HepG2 (cell line): ENCODE measurements around the gene RIMBP2. TPM values are rescaled to one million over a fixed set of nuclear protein-coding genes. Genes with fewer than 3 reads are reported as not detected.
A peak's percentile ranks its signal among the peaks of the same experiment; 100 is the strongest.

Experiments used
- FOXM1 ChIP-seq: sonication (generic); formaldehyde crosslinking; IDR thresholded peaks from 2 replicates; pipeline ENCODE4 v1.5.0; 2020; ENCODE audit warnings: missing genetic modification reagents
- KAT8 ChIP-seq: IDR thresholded peaks from 2 replicates; pipeline ENCODE4 v1.6.1; 2016; ENCODE audit warnings: missing genetic modification reagents, missing compliant biosample characterization
- PHF20 ChIP-seq: sonication (generic); formaldehyde crosslinking; IDR thresholded peaks from 2 replicates; pipeline ENCODE4 v1.5.0; 2020; ENCODE audit warnings: mild to moderate bottlenecking, missing genetic modification reagents
- RFXAP ChIP-seq: sonication (generic); formaldehyde crosslinking; IDR thresholded peaks from 2 replicates; pipeline ENCODE4 v1.4.0; 2020; ENCODE audit warnings: missing genetic modification reagents, borderline replicate concordance
- ZFX ChIP-seq: sonication (generic); formaldehyde crosslinking; IDR thresholded peaks from 2 replicates; pipeline ENCODE4 v1.4.0; 2020; ENCODE audit warnings: mild to moderate bottlenecking, low read depth, missing genetic modification reagents, moderate library complexity
- ZNF530 ChIP-seq: sonication (generic); formaldehyde crosslinking; IDR thresholded peaks from 2 replicates; pipeline ENCODE4 v1.5.0; 2020; ENCODE audit warnings: low read depth, mild to moderate bottlenecking, missing genetic modification reagents
- ZNF761 ChIP-seq: sonication (generic); formaldehyde crosslinking; conservative IDR thresholded peaks from 2 replicates; pipeline ENCODE4 v1.4.0; 2020; ENCODE audit warnings: mild to moderate bottlenecking, missing genetic modification reagents
- polyA plus RNA-seq, 8 experiments: library from polyadenylated mRNA; depleted of rRNA in 3 of 8; stranded (reverse) in 7 of 8; unstranded in 1 of 8; fragments of >200 nt; fragmentation: Illumina TruSeq in 4 of 8; extraction: Trizol in 4 of 8; gene quantifications; 2 replicates each; pipeline versions ENCODE4 v1.2.1 to v1.2.3, GENCODE V29; 2011 to 2016; ENCODE audit warnings: low read depth in 4 of 8, missing spikeins in 1 of 8, mixed read lengths in 1 of 8; ENCODE audit not compliant: insufficient read depth in 1 of 8
- total RNA-seq, 5 experiments: library from RNA; depleted of rRNA; stranded (reverse); fragments of >200 nt; fragmentation: Illumina TruSeq; extraction: Trizol; gene quantifications; 2 replicates each; pipeline ENCODE4 v1.2.3, GENCODE V29; 2016; ENCODE audit warnings: low read depth in 1 of 5
- TF ChIP-seq, protein P1 (sequence below): IDR thresholded peaks from 2 replicates; pipeline ENCODE4 v1.6.1; 2016; ENCODE audit warnings: control low read depth
- TF ChIP-seq, protein P2 (sequence below): sonication (generic); formaldehyde crosslinking; IDR thresholded peaks from 2 replicates; pipeline ENCODE4 v1.9.0; 2021; ENCODE audit warnings: missing genetic modification reagents, borderline replicate concordance
- TF ChIP-seq, protein P3 (sequence below), 2 experiments: fragments of 450-650 bp in 1 of 2; sonication (generic) in 1 of 2; formaldehyde crosslinking in 1 of 2; IDR thresholded peaks; 2 replicates each; pipeline versions ENCODE4 v1.6.1 to v1.8.0; 2016 to 2022; ENCODE audit warnings: antibody characterized with exemption in 1 of 2, mild to moderate bottlenecking in 1 of 2, missing genetic modification reagents in 1 of 2
- TF ChIP-seq, protein P4 (sequence below): sonication (generic); formaldehyde crosslinking; IDR thresholded peaks from 2 replicates; pipeline ENCODE4 v1.9.0; 2021; ENCODE audit warnings: missing genetic modification reagents, borderline replicate concordance

Gene RIMBP2
- total and polyA plus RNA-seq, 2 of the 13 experiments (the other 11 are each of a cell fraction or from before 2014, with no cell fraction given), result 0.03 TPM; not detected in 1

DNA sequence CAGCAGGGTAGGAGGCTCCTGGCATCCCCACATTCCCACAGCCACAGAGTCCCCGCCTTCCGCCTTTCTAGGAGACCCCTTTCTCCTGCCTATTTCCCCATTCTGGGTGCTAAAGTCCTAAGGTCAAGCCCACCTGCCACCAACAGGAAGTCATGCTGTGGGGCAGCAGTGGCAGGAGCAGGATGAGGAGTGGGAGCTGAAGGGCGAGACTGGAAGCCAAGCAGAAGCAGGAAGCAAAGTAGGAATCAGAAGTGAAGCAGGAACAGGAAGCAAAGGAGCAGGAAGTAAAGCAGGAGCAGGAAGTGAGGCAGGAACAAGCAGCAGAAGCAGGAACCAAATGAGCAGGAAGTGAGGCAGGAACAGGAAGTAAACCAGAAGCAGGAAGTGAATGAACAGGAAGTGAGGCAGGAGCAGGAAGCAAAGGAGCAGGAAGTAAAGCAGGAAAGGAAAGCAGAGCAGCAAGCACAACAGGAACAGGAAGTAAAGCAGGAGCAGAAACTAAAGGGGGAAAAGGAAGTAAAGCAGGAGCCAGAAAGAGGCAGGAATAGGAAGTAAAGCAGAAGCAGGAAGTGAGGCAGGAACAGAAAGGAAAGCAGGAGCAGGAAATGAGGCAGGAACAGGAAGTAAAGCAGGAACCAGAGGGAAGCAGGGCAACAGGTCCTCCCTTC, 38.3 kb upstream of the RIMBP2 start (continued):
- TF ChIP-seq, protein P1, sequence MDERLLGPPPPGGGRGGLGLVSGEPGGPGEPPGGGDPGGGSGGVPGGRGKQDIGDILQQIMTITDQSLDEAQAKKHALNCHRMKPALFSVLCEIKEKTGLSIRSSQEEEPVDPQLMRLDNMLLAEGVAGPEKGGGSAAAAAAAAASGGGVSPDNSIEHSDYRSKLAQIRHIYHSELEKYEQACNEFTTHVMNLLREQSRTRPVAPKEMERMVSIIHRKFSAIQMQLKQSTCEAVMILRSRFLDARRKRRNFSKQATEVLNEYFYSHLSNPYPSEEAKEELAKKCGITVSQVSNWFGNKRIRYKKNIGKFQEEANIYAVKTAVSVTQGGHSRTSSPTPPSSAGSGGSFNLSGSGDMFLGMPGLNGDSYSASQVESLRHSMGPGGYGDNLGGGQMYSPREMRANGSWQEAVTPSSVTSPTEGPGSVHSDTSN (CRISPR knock-in tag), result no peak
- TF ChIP-seq, protein P2, sequence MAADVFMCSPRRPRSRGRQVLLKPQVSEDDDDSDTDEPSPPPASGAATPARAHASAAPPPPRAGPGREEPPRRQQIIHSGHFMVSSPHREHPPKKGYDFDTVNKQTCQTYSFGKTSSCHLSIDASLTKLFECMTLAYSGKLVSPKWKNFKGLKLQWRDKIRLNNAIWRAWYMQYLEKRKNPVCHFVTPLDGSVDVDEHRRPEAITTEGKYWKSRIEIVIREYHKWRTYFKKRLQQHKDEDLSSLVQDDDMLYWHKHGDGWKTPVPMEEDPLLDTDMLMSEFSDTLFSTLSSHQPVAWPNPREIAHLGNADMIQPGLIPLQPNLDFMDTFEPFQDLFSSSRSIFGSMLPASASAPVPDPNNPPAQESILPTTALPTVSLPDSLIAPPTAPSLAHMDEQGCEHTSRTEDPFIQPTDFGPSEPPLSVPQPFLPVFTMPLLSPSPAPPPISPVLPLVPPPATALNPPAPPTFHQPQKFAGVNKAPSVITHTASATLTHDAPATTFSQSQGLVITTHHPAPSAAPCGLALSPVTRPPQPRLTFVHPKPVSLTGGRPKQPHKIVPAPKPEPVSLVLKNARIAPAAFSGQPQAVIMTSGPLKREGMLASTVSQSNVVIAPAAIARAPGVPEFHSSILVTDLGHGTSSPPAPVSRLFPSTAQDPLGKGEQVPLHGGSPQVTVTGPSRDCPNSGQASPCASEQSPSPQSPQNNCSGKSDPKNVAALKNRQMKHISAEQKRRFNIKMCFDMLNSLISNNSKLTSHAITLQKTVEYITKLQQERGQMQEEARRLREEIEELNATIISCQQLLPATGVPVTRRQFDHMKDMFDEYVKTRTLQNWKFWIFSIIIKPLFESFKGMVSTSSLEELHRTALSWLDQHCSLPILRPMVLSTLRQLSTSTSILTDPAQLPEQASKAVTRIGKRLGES, result no peak
- TF ChIP-seq, protein P3, sequence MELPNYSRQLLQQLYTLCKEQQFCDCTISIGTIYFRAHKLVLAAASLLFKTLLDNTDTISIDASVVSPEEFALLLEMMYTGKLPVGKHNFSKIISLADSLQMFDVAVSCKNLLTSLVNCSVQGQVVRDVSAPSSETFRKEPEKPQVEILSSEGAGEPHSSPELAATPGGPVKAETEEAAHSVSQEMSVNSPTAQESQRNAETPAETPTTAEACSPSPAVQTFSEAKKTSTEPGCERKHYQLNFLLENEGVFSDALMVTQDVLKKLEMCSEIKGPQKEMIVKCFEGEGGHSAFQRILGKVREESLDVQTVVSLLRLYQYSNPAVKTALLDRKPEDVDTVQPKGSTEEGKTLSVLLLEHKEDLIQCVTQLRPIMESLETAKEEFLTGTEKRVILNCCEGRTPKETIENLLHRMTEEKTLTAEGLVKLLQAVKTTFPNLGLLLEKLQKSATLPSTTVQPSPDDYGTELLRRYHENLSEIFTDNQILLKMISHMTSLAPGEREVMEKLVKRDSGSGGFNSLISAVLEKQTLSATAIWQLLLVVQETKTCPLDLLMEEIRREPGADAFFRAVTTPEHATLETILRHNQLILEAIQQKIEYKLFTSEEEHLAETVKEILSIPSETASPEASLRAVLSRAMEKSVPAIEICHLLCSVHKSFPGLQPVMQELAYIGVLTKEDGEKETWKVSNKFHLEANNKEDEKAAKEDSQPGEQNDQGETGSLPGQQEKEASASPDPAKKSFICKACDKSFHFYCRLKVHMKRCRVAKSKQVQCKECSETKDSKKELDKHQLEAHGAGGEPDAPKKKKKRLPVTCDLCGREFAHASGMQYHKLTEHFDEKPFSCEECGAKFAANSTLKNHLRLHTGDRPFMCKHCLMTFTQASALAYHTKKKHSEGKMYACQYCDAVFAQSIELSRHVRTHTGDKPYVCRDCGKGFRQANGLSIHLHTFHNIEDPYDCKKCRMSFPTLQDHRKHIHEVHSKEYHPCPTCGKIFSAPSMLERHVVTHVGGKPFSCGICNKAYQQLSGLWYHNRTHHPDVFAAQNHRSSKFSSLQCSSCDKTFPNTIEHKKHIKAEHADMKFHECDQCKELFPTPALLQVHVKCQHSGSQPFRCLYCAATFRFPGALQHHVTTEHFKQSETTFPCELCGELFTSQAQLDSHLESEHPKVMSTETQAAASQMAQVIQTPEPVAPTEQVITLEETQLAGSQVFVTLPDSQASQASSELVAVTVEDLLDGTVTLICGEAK (IDR thresholded peaks at IDR 0.05), result peak; percentile 72
- TF ChIP-seq, protein P3 (CRISPR knock-in tag; IDR thresholded peaks at IDR 0.05), result no peak
- no peak for TF ChIP-seq KAT8
- no peak for TF ChIP-seq RFXAP (CRISPR knock-in tag)
- no peak for TF ChIP-seq FOXM1
- TF ChIP-seq, protein P4, sequence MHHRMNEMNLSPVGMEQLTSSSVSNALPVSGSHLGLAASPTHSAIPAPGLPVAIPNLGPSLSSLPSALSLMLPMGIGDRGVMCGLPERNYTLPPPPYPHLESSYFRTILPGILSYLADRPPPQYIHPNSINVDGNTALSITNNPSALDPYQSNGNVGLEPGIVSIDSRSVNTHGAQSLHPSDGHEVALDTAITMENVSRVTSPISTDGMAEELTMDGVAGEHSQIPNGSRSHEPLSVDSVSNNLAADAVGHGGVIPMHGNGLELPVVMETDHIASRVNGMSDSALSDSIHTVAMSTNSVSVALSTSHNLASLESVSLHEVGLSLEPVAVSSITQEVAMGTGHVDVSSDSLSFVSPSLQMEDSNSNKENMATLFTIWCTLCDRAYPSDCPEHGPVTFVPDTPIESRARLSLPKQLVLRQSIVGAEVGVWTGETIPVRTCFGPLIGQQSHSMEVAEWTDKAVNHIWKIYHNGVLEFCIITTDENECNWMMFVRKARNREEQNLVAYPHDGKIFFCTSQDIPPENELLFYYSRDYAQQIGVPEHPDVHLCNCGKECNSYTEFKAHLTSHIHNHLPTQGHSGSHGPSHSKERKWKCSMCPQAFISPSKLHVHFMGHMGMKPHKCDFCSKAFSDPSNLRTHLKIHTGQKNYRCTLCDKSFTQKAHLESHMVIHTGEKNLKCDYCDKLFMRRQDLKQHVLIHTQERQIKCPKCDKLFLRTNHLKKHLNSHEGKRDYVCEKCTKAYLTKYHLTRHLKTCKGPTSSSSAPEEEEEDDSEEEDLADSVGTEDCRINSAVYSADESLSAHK (CRISPR knock-in tag), result no peak
- no peak for TF ChIP-seq ZNF761 (CRISPR knock-in tag)
- peak; percentile 78 for TF ChIP-seq PHF20 (CRISPR knock-in tag)
- no peak for TF ChIP-seq ZNF530 (CRISPR knock-in tag)
- no peak for TF ChIP-seq ZFX (CRISPR knock-in tag)
